MG63 (cell line): ENCODE results near the gene ROR2. TPM values are rescaled to one million over a fixed set of nuclear protein-coding genes. Genes with fewer than 3 reads are reported as not detected.

Experiments used
- DNase-seq: peaks from one replicate; pipeline ENCODE4 v3.0.0-alpha.2; 2020
- H3K27me3 ChIP-seq: fragments of 250-450 bp; sonication (Bioruptor Pico); 2 replicates; pipeline ENCODE4 v1.5.1; 2020; ENCODE audit warnings: mild to moderate bottlenecking, moderate library complexity
- H3K36me3 ChIP-seq: fragments of 250-450 bp; sonication (Bioruptor Pico); 2 replicates; pipeline ENCODE4 v1.5.1; 2020; ENCODE audit warnings: mild to moderate bottlenecking, moderate library complexity
- H3K4me3 ChIP-seq: fragments of 250-450 bp; sonication (Bioruptor Pico); 2 replicates; pipeline ENCODE4 v1.5.1; 2020; ENCODE audit warnings: mild to moderate bottlenecking, moderate library complexity
- H3K9me3 ChIP-seq: fragments of 250-450 bp; sonication (Bioruptor Pico); 2 replicates; pipeline ENCODE4 v1.5.1; 2020; ENCODE audit warnings: mild to moderate bottlenecking, moderate library complexity
- total RNA-seq: library from RNA; depleted of rRNA; stranded (reverse); fragments of >200 nt; shearing (Covaris generic); gene quantifications from 2 replicates; pipeline ENCODE4 v1.2.3, GENCODE V29; 2014; ENCODE audit warnings: low replicate concordance

Gene ROR2
- total RNA-seq, 1 experiment from 2014 or later = 0.20 TPM

DNA sequence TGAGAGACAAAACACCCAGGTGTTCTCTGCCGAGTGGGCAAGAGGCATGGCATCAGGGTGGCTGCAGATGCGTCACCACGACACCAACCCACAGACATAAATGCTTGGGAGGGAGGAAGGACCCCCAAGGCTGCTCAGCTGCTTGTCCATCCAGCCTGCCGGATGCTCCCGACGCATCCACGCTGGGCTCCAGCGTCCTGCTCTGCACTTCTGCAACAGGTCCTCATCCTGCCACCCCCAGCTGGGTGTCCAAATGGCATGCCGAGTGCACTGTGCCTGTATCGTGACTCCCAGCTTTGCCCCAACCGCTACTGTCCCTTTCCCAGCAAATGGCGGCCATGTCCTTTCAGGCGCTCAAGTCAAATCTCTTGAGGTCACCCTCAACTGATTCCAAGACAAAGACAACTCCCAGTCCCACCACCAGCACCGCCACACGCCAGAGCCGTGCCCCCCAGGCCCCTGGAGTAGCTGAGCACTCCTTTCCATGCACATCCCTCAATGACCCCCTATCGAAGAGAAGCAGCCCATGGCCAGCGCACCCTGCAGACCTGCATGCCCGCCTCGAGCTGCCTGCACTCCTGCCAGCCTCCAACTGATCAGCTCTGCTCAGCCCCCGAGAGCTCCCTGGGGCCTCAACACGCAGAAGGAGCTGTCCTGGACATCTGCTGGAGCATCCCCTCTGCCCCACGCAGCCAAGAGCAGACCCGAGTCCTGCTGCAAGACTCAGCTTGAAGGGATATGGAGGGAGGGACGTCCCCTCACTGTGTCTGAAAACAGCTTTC, 116.7 kb downstream of the ROR2 start:
- Histone ChIP-seq H3K36me3 (no peaks in the 10 kb centered on the region), H3K27me3 (no peaks in the 10 kb centered on the region)

GRCh38 chr9:91832322-91832721, 117.7 kb downstream of the ROR2 start:
- no peak for DNase-seq
- Histone ChIP-seq H3K9me3 (no peaks in the 10 kb centered on the region), H3K4me3 (no peak overlapping the region), H3K27me3 (0 out of 2 replicates have a peak, but pooled peaks cover 2% of the 10 kb centered on the region), H3K36me3 (no peaks in the 10 kb centered on the region)

More for the DNA sequence above, 116.7 kb downstream of the ROR2 start:
- no peak for DNase-seq
- Histone ChIP-seq H3K4me3 (no peak overlapping the region), H3K9me3 (no peaks in the 10 kb centered on the region)

- no peak for DNase-seq
- H3K9me3 ChIP-seq = peaks cover 2% of the 10 kb centered on the region; the same call in 1 of the 2 replicates
- no peaks in the 10 kb centered on the region for H3K36me3 ChIP-seq
- H3K27me3 ChIP-seq = peaks cover 2% of the 10 kb centered on the region; the same call in 1 of the 2 replicates
- H3K4me3 ChIP-seq = no peak overlapping the region
Measured at GRCh38 chr9:91825866-91826265, 124.2 kb downstream of the ROR2 start.

DNA sequence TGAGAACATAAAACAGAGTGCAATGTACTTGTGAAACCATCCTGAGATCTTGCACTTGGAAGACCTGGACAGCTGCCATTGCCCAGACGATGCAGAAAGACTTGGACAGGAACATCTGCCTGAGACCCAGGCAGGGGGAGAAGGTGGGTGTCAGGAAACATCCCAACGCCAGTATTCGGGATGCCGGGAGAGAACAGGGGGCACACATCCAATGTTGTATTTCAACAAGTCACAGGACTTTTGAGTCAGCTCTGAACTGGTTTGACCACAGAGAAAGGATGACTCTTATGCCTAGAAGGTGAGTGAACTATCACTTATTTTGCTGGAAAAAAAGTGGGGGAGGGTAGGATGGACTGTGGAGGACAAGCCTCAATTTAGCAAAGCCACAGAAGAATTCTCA, 124.6 kb downstream of the ROR2 start:
- no peak overlapping the region for H3K4me3 ChIP-seq
- H3K27me3 ChIP-seq = peaks cover 2% of the 10 kb centered on the region; the same call in 1 of the 2 replicates
- H3K9me3 ChIP-seq = peaks cover 2% of the 10 kb centered on the region; the same call in 1 of the 2 replicates
- H3K36me3 ChIP-seq = no peaks in the 10 kb centered on the region
- no peak for DNase-seq

DNA sequence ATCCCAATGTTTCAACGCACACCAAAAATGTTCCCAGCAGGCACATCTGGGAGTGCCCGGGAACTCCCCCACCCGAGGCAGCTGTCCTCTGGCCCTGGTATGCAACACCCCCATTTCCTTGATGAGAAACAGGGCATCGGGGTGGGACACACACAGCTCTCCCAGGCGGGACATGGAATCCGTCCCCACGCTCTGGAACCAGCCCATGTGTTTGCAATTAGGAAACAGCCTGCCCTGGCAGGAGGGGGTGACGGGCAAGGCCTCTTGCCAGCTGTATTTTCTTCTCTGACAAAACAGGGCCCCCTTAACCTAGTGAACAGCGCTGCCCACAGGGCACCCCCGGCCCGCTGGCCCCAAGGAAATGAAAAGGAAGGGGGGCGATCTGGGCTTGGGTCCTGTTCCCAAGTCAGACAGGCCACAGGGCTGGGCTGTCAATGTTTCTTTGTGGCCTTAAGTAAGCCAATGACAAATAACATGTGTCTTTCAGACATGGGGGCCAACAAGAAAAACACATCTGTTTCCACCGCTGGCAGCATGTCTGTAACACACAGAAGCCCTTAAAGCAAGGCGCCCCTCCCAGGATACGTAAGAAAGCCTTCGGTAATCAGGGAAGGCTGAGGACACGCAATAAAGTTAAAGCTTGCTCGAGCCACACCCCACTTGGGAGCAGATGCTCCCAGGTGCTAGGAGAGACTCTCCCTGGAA, 125.3 kb downstream of the ROR2 start:
- no peak overlapping the region for H3K4me3 ChIP-seq
- no peaks in the 10 kb centered on the region for H3K36me3 ChIP-seq
- H3K9me3 ChIP-seq = peaks cover 2% of the 10 kb centered on the region; the same call in 1 of the 2 replicates
- no peak for DNase-seq
- peaks cover 2% of the 10 kb centered on the region; the same call in 1 of the 2 replicates for H3K27me3 ChIP-seq

- Histone ChIP-seq H3K4me3 (no peak overlapping the region), H3K9me3 (peaks cover 2% of the 10 kb centered on the region; the same call in 1 of the 2 replicates), H3K27me3 (peaks cover 2% of the 10 kb centered on the region; the same call in 1 of the 2 replicates), H3K36me3 (no peaks in the 10 kb centered on the region)
- DNase-seq = no peak
Measured at GRCh38 chr9:91824151-91824550, 125.9 kb downstream of the ROR2 start.

DNA sequence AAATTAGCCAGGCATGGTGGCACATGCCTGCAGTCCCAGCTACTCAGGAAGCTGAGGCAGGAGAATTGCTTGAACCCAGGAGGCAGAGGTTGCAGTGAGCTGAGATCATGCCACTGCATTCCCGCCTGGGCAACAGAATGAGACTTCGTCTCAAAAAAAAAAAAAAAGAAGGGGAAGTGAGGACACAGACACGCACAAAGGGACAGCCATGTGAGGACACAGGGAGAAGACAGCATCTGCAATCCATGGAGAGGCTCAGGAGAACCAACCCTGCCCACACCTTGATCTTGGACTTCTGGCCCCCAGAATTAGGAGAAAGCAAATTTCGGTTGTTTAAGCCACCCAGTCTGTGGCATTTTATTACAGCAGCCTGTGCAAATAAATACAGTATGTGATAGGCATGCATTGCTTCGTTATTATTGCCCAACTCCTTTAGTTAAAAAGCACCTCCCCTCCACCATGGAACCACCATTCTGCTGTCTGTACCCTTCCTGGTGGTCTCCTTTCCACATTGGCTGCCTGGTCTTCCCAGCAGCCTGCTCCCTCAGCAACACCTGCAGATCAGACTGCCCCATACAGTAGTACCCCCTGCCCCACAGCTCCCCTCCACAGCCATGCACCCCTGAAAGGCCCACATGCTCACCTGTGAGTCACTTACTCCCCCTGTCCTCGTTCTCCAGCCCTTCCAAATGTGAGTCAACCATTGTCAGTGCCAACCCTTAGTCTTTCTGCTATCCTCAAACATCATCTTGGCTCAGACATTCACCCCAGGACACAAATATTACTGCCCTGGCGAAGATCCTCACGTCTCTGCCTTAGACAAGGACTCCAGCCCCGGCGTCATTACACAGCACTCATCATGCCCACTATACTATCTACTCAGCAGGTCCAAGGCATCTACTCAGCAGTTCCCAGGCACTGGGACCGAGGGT, 128.8 kb downstream of the ROR2 start:
- Histone ChIP-seq H3K36me3 (no peaks in the 10 kb centered on the region), H3K4me3 (no peak overlapping the region), H3K27me3 (no peaks in the 10 kb centered on the region; the same call in 1 of the 2 replicates), H3K9me3 (peaks cover 2% of the 10 kb centered on the region; the same call in 1 of the 2 replicates)
- DNase-seq = peak; percentile 84

- Histone ChIP-seq H3K27me3 (no peaks in the 10 kb centered on the region), H3K4me3 (no peak overlapping the region), H3K36me3 (no peaks in the 10 kb centered on the region), H3K9me3 (peaks cover 2% of the 10 kb centered on the region; the same call in 1 of the 2 replicates)
- DNase-seq = no peak
Measured at GRCh38 chr9:91820126-91820750, 129.8 kb downstream of the ROR2 start.

DNA sequence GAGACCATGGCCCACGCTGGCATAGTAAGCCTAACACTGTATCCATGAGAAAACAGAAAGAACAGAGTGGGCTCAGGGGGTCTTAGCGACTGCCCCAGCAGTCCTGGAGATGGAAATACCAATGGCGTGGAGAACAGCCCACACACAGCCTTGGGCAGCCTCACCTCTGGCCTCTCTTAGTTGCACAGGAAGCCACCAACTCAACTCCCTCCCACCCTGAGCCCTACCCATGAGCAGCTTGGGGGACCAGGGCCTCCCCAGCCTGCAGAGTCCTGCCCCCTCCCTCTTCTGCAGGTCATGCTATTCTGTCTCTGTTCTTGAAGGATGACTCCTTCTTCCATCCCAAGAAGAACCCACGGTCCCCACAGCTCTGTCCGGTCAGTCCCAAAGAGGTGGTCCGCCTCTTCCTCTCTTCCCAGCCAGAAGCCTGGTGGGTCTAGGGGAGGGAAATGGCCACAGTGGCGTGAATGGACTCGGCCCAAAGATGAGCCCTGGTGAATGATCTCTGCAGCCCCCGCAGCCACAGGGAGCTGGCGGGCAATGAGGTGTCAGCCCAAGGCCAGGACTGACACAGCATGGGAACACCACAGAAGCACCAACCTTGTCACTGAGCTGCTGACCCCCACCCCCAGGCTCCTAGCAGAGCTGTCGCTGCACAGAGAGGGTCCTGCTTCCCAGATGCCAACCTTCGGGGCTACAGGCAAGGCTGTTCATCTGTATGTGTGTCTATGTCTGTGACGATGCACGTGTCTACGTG, 131.2 kb downstream of the ROR2 start:
- no peak overlapping the region for H3K4me3 ChIP-seq
- H3K9me3 ChIP-seq = peaks cover 2% of the 10 kb centered on the region; the same call in 1 of the 2 replicates
- no peaks in the 10 kb centered on the region for H3K27me3 ChIP-seq
- no peaks in the 10 kb centered on the region for H3K36me3 ChIP-seq
- no peak for DNase-seq

- no peak for DNase-seq
- no peaks in the 10 kb centered on the region for H3K36me3 ChIP-seq
- no peak overlapping the region for H3K4me3 ChIP-seq
- no peaks in the 10 kb centered on the region for H3K27me3 ChIP-seq
- H3K9me3 ChIP-seq = peaks cover 2% of the 10 kb centered on the region; the same call in 1 of the 2 replicates
Measured at GRCh38 chr9:91818225-91818585, 131.8 kb downstream of the ROR2 start.

- H3K4me3 ChIP-seq = no peak overlapping the region
Measured at GRCh38 chr9:91817493-91818224, 132.4 kb downstream of the ROR2 start.

GRCh38 chr9:91817106-91817492, 132.9 kb downstream of the ROR2 start:
- DNase-seq = no peak
- H3K4me3 ChIP-seq = no peak overlapping the region
- no peaks in the 10 kb centered on the region for H3K27me3 ChIP-seq
- no peaks in the 10 kb centered on the region for H3K36me3 ChIP-seq
- H3K9me3 ChIP-seq = no peaks in the 10 kb centered on the region; the same call in 1 of the 2 replicates

More at GRCh38 chr9:91817493-91818224, 132.4 kb downstream of the ROR2 start:
- H3K27me3 ChIP-seq = no peaks in the 10 kb centered on the region
- no peaks in the 10 kb centered on the region for H3K36me3 ChIP-seq
- H3K9me3 ChIP-seq = no peaks in the 10 kb centered on the region; the same call in 1 of the 2 replicates
- peak; percentile 59 for DNase-seq

GRCh38 chr9:91816356-91816755, 133.7 kb downstream of the ROR2 start:
- no peak overlapping the region for H3K4me3 ChIP-seq
- H3K9me3 ChIP-seq = no peaks in the 10 kb centered on the region
- no peak for DNase-seq
- no peaks in the 10 kb centered on the region for H3K36me3 ChIP-seq
- no peaks in the 10 kb centered on the region for H3K27me3 ChIP-seq

GRCh38 chr9:91815896-91816295, 134.1 kb downstream of the ROR2 start:
- no peak for DNase-seq
- no peaks in the 10 kb centered on the region for H3K36me3 ChIP-seq
- no peaks in the 10 kb centered on the region for H3K27me3 ChIP-seq
- no peaks in the 10 kb centered on the region for H3K9me3 ChIP-seq
- no peak overlapping the region for H3K4me3 ChIP-seq

GRCh38 chr9:91814753-91815152, 135.3 kb downstream of the ROR2 start:
- H3K9me3 ChIP-seq = no peaks in the 10 kb centered on the region
- no peaks in the 10 kb centered on the region for H3K27me3 ChIP-seq
- no peak overlapping the region for H3K4me3 ChIP-seq
- no peaks in the 10 kb centered on the region for H3K36me3 ChIP-seq
- no peak for DNase-seq
